Measurements from ENCODE around the gene IFNGR2. TPM values are rescaled to one million over a fixed set of nuclear protein-coding genes. Genes with fewer than 3 reads are reported as not detected.

Gene IFNGR2
- total RNA-seq, 6 experiments from 2014 or later: 16.0 to 39.1 (median 27.8) TPM

DNA sequence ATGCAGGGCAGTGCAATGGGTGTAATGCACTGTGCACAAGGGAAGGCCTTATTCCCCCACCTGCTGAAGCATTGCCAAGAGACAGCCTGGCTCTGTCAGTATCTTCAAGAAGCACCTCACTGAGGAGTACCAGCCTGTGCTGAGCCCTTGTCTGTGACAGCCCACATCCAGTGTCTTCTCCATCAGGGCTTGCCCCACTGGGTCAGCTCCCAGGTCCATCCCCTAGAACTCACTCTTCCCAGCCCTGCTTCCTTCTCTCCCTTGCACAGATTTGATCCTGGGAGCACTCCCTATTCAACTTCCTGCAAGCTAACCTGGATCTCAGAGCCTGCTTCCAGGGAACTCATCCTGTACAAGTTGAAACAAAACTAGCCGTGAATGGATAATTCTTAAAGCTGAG, 33.6 kb upstream of the IFNGR2 start:
- no peaks in the 10 kb centered on the region for H3K36me3 ChIP-seq
- H3K4me1 ChIP-seq: no peaks in the 10 kb centered on the region
- ATAC-seq (no peak), DNase-seq (no peak)
- TF ChIP-seq, protein P1, sequence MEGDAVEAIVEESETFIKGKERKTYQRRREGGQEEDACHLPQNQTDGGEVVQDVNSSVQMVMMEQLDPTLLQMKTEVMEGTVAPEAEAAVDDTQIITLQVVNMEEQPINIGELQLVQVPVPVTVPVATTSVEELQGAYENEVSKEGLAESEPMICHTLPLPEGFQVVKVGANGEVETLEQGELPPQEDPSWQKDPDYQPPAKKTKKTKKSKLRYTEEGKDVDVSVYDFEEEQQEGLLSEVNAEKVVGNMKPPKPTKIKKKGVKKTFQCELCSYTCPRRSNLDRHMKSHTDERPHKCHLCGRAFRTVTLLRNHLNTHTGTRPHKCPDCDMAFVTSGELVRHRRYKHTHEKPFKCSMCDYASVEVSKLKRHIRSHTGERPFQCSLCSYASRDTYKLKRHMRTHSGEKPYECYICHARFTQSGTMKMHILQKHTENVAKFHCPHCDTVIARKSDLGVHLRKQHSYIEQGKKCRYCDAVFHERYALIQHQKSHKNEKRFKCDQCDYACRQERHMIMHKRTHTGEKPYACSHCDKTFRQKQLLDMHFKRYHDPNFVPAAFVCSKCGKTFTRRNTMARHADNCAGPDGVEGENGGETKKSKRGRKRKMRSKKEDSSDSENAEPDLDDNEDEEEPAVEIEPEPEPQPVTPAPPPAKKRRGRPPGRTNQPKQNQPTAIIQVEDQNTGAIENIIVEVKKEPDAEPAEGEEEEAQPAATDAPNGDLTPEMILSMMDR (IDR thresholded peaks at IDR 0.05): no peak
- TF ChIP-seq POLR2A (IDR thresholded peaks at IDR 0.05): no peak
- peaks cover 0 to 4% (median 0%) of the 10 kb centered on the region in 4 donors for H3K9me3 ChIP-seq
- H3K4me3 ChIP-seq: no peak overlapping the region
- H3K27me3 ChIP-seq: no peaks in the 10 kb centered on the region
- whole genome bisulfite sequencing (ENCODE audit: insufficient coverage, low coverage, low lambda C conversion rate, missing lambda C conversion rate): 63% methylated on average over 1 of the region's 1 CpG
- intact Hi-C loops (cut with DNase I): no loop called here
- H3K27ac ChIP-seq: no peak overlapping the region

DNA sequence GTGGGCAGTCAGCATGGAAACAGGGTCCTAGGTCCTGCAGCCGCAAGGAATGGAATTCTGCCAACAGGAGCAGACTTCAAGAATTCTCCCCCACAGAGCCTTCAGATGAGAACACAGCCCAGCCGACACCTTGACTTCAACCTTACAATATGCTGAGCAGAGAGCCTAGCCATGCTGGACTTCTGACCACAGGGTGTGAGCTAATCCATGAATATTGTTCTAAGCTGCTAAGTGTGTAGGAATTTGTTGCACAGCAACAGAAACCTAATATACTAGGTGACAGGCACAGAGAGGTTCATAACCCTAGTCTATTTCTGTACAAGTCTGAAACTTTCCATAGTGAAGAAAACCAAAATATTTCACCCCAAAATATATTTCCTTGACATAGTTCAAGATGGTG, 32.9 kb upstream of the IFNGR2 start:
- Histone ChIP-seq H3K36me3 (no peaks in the 10 kb centered on the region), H3K27me3 (no peaks in the 10 kb centered on the region), H3K4me1 (no peaks in the 10 kb centered on the region), H3K9me3 (peaks cover 0 to 4% (median 0%) of the 10 kb centered on the region in 4 donors), H3K27ac (no peak overlapping the region), H3K4me3 (no peak overlapping the region)
- TF ChIP-seq, protein P1 (IDR thresholded peaks at IDR 0.05): no peak
- no peak for TF ChIP-seq POLR2A (IDR thresholded peaks at IDR 0.05)
- intact Hi-C loops (cut with DNase I): no loop called here
- WGBS (ENCODE audit: insufficient coverage, low coverage, low lambda C conversion rate, missing lambda C conversion rate): no CpG with 5 or more reads among the region's 2 CpGs
- no peak for ATAC-seq
- DNase-seq: no peak

DNA sequence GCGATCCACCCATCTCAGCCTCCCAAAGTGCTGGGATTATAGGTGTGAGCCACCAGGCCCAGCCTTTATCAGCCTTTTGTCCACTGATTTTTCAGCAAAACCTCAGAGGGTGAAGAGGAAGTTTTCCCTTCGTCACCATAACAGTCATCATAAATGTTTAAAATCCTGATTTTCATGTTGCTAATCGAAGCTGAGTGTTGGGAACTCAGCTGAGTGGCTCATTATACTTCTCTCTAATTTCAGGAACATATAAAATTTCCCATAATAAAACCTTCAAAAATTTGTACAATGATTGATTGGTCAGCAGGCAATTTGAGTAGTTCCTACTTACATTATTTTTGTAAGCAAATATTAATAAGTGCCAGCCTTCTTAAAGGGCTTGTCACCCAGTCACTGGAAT, 31.8 kb upstream of the IFNGR2 start:
- Histone ChIP-seq H3K4me3 (no peak overlapping the region), H3K9me3 (peaks cover 0 to 4% (median 0%) of the 10 kb centered on the region in 4 donors), H3K36me3 (no peaks in the 10 kb centered on the region), H3K4me1 (no peaks in the 10 kb centered on the region), H3K27ac (no peak overlapping the region), H3K27me3 (no peaks in the 10 kb centered on the region)
- WGBS (ENCODE audit: insufficient coverage, low coverage, low lambda C conversion rate, missing lambda C conversion rate): 52% methylated on average over 2 of the region's 3 CpGs
- intact Hi-C loops (cut with DNase I): no loop called here
- no peak for TF ChIP-seq POLR2A (IDR thresholded peaks at IDR 0.05)
- TF ChIP-seq, protein P1 (IDR thresholded peaks at IDR 0.05): no peak
- no peak for ATAC-seq
- DNase-seq: no peak

DNA sequence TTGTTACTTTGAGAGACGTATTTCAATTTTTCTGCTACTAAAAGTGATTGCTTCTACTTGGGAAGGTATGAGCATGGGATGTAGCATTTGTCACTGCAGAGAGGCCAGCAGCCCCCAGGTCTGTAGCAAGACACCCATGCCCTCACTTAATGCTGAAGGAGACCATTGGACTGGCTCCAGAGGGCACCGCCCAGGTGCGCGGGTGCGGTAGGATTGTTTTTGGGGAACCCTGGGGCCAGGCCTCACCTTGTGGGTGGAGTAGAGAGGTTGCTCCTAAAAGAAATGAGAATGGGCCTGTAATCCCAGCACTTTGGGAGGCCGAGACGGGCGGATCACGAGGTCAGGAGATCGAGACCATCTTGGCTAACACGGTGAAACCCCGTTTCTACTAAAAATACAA, 30.6 kb upstream of the IFNGR2 start:
- H3K27me3 ChIP-seq: no peaks in the 10 kb centered on the region
- WGBS (ENCODE audit: insufficient coverage, low coverage, low lambda C conversion rate, missing lambda C conversion rate): 98% methylated on average over 5 of the region's 12 CpGs
- no peak overlapping the region for H3K4me3 ChIP-seq
- H3K27ac ChIP-seq: no peak overlapping the region
- no peak for TF ChIP-seq POLR2A (IDR thresholded peaks at IDR 0.05)
- TF ChIP-seq, protein P1 (IDR thresholded peaks at IDR 0.05): no peak
- H3K4me1 ChIP-seq: no peaks in the 10 kb centered on the region
- no peak for DNase-seq
- no peak for ATAC-seq
- intact Hi-C loops (cut with DNase I): no loop called here
- peaks cover 0 to 1% (median 0%) of the 10 kb centered on the region in 4 donors for H3K9me3 ChIP-seq
- H3K36me3 ChIP-seq: no peaks in the 10 kb centered on the region

DNA sequence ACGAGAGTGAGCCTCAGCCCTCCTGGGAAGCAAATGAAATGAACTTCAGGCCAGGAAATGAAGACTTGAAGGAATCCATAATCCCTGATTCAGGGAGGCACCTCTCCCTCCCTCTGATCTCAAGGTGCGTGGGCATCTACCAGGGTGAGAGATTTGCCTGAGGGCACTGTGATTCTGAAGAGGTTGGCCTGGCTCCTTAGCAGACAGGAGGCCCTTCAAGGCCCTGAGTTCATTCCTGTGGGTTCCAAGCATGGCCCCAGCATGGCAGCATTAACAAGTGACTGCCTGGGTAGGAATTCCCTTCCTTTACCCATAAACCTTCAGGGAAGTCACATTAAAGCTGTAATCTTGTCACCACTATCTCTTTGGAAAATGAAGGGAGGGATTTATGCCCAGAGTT, 29.8 kb upstream of the IFNGR2 start:
- peak overlapping the region in 1 of 3 donors; percentile 54 for H3K27ac ChIP-seq
- DNase-seq (no peak), ATAC-seq (no peak)
- H3K4me3 ChIP-seq: no peak overlapping the region
- H3K36me3 ChIP-seq: no peaks in the 10 kb centered on the region
- TF ChIP-seq, protein P1 (IDR thresholded peaks at IDR 0.05): no peak
- no peak for TF ChIP-seq POLR2A (IDR thresholded peaks at IDR 0.05)
- WGBS (ENCODE audit: insufficient coverage, low coverage, low lambda C conversion rate, missing lambda C conversion rate): no CpG with 5 or more reads among the region's 2 CpGs
- no peaks in the 10 kb centered on the region for H3K4me1 ChIP-seq
- H3K27me3 ChIP-seq: no peaks in the 10 kb centered on the region
- intact Hi-C loops (cut with DNase I): no loop called here
- no peaks in the 10 kb centered on the region for H3K9me3 ChIP-seq
